Ishikawa (cell line): ENCODE measurements around the gene DCTPP1.

Source experiments
- CEBPB ChIP-seq: IDR thresholded peaks from 2 replicates; pipeline ENCODE4 v1.6.1; 2012
- CREB1 ChIP-seq: IDR thresholded peaks from 2 replicates; pipeline ENCODE4 v1.6.1; 2012; ENCODE audit warnings: low read depth
- EGR1 ChIP-seq: IDR thresholded peaks from 2 replicates; pipeline ENCODE4 v1.6.1; 2012
- EP300 ChIP-seq: IDR thresholded peaks from 2 replicates; pipeline ENCODE4 v1.6.1; 2012; ENCODE audit warnings: borderline replicate concordance
- FOXM1 ChIP-seq: IDR thresholded peaks from 2 replicates; pipeline ENCODE4 v1.6.1; 2012; ENCODE audit warnings: low read depth, borderline replicate concordance
- NFIC ChIP-seq: IDR thresholded peaks from 2 replicates; pipeline ENCODE4 v1.6.1; 2012
- RAD21 ChIP-seq: IDR thresholded peaks from 2 replicates; pipeline ENCODE4 v1.6.1; 2012; ENCODE audit warnings: low read depth
- TAF1 ChIP-seq: IDR thresholded peaks from 2 replicates; pipeline ENCODE4 v1.6.1; 2012; ENCODE audit warnings: low read depth, mild to moderate bottlenecking
- TCF12 ChIP-seq: IDR thresholded peaks from 2 replicates; pipeline ENCODE4 v1.6.1; 2012; ENCODE audit warnings: low read depth
- TEAD4 ChIP-seq: IDR thresholded peaks from 2 replicates; pipeline ENCODE4 v1.6.1; 2012
- YY1 ChIP-seq: IDR thresholded peaks from 2 replicates; pipeline ENCODE4 v1.6.1; 2012; ENCODE audit warnings: low read depth
- ZBTB7A ChIP-seq: IDR thresholded peaks from 2 replicates; pipeline ENCODE4 v1.6.1; 2012; ENCODE audit warnings: low read depth
- TF ChIP-seq, protein P1 (sequence below): IDR thresholded peaks from 2 replicates; pipeline ENCODE4 v1.6.1; 2012
- TF ChIP-seq, protein P2 (sequence below): IDR thresholded peaks from 2 replicates; pipeline ENCODE4 v1.6.1; 2012
- TF ChIP-seq, protein P3 (sequence below): IDR thresholded peaks from 2 replicates; pipeline ENCODE4 v1.6.1; 2012; ENCODE audit warnings: low read depth, mild to moderate bottlenecking

Gene DCTPP1

DNA sequence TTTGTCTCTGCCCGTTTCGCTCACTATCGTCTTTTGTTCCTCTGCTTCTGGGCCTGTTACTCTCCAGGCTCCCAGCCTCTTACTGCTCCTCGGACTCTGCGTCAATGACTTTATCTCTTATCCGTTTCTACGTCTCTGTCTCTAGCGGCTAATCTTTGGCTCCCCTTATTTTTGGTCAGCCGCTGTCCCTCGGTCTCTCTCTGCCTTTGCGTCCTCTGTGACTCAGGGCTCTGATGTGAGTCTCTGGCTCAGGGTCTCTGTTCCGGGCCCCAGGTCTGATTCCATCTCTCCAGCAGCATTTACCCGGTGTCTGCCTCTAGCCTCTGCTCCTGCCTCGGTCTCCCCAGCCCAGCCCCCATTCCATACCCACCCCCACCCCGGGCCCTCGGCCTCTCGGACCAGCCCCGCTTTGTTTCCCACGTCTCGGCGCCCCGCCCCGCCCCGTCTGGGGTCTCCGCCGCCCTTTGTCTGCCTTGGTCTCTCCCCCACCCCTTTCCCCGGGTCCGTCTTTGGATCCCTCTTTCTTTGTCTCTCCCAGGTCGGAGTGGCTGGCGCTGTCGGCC lies 35.2 kb downstream of the DCTPP1 start:
- TF ChIP-seq TEAD4: no peak
- TF ChIP-seq RAD21: no peak
- no peak for TF ChIP-seq CREB1
- TF ChIP-seq YY1: no peak
- TF ChIP-seq TCF12: no peak
- TF ChIP-seq NFIC: no peak
- TF ChIP-seq FOXM1: no peak
- TF ChIP-seq ZBTB7A: no peak
- no peak for TF ChIP-seq TAF1
- TF ChIP-seq CEBPB: no peak

DNA sequence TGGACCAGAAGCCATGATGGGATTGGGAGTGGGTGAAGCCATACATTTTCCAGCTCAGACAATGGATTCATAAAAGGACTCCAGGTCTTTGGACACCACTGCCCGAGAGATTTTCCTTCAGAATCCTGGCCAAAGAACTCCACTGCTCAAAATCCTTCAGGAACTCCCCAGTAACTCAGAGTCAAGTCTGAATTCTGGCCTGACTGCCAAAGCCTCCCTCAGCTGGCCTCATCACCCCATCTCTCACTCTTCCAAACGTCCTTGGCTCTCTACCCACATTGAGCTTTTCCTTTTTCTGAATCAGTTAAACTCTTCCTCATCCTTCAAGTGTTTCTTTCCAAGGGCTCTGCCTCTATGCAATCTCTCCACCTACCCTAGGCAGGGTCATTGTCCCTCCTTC lies 46.3 kb downstream of the DCTPP1 start:
- TF ChIP-seq, protein P1, sequence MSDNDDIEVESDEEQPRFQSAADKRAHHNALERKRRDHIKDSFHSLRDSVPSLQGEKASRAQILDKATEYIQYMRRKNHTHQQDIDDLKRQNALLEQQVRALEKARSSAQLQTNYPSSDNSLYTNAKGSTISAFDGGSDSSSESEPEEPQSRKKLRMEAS: no peak
- TF ChIP-seq ZBTB7A: no peak
- no peak for TF ChIP-seq YY1
- TF ChIP-seq FOXM1: no peak
- TF ChIP-seq NFIC: no peak
- no peak for TF ChIP-seq TCF12
- no peak for TF ChIP-seq TAF1
- no peak for TF ChIP-seq RAD21
- TF ChIP-seq, protein P2, sequence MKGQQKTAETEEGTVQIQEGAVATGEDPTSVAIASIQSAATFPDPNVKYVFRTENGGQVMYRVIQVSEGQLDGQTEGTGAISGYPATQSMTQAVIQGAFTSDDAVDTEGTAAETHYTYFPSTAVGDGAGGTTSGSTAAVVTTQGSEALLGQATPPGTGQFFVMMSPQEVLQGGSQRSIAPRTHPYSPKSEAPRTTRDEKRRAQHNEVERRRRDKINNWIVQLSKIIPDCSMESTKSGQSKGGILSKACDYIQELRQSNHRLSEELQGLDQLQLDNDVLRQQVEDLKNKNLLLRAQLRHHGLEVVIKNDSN: no peak
- no peak for TF ChIP-seq TEAD4
- TF ChIP-seq, protein P3, sequence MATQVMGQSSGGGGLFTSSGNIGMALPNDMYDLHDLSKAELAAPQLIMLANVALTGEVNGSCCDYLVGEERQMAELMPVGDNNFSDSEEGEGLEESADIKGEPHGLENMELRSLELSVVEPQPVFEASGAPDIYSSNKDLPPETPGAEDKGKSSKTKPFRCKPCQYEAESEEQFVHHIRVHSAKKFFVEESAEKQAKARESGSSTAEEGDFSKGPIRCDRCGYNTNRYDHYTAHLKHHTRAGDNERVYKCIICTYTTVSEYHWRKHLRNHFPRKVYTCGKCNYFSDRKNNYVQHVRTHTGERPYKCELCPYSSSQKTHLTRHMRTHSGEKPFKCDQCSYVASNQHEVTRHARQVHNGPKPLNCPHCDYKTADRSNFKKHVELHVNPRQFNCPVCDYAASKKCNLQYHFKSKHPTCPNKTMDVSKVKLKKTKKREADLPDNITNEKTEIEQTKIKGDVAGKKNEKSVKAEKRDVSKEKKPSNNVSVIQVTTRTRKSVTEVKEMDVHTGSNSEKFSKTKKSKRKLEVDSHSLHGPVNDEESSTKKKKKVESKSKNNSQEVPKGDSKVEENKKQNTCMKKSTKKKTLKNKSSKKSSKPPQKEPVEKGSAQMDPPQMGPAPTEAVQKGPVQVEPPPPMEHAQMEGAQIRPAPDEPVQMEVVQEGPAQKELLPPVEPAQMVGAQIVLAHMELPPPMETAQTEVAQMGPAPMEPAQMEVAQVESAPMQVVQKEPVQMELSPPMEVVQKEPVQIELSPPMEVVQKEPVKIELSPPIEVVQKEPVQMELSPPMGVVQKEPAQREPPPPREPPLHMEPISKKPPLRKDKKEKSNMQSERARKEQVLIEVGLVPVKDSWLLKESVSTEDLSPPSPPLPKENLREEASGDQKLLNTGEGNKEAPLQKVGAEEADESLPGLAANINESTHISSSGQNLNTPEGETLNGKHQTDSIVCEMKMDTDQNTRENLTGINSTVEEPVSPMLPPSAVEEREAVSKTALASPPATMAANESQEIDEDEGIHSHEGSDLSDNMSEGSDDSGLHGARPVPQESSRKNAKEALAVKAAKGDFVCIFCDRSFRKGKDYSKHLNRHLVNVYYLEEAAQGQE: no peak
- TF ChIP-seq EGR1: no peak
- no peak for TF ChIP-seq EP300
- TF ChIP-seq CREB1: no peak
- no peak for TF ChIP-seq CEBPB

DNA sequence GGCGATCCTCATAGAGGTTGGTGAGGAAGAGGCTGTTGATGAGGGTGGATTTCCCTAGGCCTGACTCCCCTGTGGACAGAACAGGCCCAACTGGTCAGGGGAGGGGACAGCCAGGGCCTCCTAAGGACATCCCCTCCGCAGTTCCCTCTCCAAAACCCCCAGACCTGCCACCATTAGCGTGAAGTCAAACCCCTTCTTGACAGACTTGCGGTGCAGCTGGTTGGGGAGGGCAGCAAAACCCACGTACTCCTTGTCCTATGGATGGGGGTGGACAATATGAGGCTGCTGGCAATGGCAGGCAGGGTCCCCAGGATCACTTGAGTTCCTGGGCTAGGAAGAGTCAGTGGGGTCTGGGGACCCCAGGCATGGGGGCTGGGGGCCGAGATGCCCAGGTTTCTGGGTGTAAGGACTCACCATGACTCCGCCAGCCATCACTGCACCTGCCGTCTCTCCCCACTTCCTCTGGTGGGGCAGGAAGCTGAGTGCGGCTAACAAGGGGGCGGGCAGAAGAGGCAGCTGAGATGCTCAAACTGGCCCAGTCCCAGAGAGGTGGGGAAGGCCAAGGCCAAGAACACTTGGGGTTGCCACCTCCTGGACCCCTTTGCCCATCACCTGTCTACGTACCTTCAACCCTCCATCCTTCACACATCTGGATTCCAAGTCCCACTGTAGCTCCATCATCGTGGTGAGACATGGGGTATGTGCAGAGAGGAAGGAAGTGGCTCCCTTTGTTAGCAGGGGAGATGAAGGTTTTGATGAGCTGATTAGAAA lies 47.5 kb downstream of the DCTPP1 start, which contains the start of gene SEPTIN1:
Gene SEPTIN1, minus strand, starts transcription at position 451 of the 771 bp plus-strand sequence. Its CDS starts 19 bp downstream, at position 432.
- TF ChIP-seq TEAD4 (no peak), NFIC (no peak), TCF12 (no peak), EGR1 (no peak), YY1 (no peak), FOXM1 (no peak), CREB1 (no peak), EP300 (no peak), CEBPB (no peak)
- TF ChIP-seq, protein P1: no peak
- TF ChIP-seq, protein P2: no peak

DNA sequence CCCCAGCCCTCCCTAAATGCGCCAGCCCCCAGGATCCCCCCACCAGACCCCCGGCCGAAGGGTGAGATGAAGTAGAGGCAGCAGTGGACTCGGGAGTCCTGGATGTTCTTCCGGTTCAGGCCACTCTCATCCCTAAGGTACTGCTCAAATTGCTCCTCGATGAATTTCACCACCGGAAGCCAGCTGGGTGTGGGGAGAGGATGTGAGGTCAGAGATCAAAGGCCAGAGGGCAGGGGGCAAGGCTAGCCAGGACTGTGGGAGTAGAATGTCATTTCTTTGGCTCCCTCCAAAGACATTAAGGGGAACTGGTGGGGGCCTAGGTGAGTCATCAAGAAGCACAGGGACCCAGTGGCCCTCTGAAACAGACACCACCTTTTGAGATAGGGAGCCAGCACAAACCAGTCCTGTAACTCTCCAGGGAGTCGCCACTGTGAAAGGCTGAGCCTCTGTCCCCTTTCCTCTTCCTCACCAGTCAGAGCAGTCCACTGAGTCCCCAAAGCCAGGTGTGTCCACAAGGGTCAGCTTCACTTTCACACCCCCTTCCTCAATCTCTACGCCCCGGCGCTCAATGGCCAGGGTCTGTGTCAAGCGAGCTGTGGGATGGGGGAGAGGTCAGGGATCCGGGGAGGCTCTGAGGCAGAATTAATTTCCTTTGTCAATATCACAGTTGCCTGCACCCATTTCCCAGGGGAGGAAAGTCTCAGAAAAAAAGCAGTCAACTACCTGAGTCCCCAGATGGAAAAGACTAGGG lies 48.4 kb downstream of the DCTPP1 start:
- no peak for TF ChIP-seq EGR1

DNA sequence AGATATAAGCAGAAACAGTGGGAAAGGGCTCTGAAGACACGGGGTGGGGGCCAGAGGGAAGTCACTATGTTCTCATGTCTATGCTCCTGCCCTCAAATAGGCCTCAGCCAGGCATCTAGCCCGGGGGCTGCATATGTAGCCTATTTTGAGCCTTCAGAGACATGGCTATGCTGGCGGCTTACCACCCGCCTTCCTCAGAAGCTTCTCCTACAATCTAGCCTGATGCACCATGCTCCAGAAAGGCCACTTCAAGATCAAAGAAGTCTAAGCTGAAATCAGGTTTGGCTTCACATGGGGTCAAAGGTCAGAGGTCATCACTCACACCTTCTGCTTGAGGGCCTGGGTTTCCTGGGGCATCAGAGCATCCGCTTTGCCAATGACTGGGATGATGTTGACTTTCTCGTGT lies 49.0 kb downstream of the DCTPP1 start:
- TF ChIP-seq NFIC (no peak), TAF1 (no peak)
- TF ChIP-seq, protein P1: no peak
- TF ChIP-seq, protein P2: no peak
- TF ChIP-seq, protein P3: no peak
